Measurements from ENCODE around the gene VTN.
A peak's percentile ranks its signal among the peaks of the same experiment; 100 is the strongest.
"Not testable (repeated sequence)": the region's sequence is repeated elsewhere in the genome, so short reads cannot be mapped to it uniquely, and the experiment has no call there.

The VTN gene

GRCh38 chr17:28343491-28343932 lies 26.6 kb downstream of the VTN start:
- no peak for DNase-seq
- Histone ChIP-seq H3K27me3 (replicated peaks) (no peaks in the 10 kb centered on the region), H3K27ac (no peak overlapping the region), H3K36me3 (replicated peaks) (peaks cover 67% of the 10 kb centered on the region), H3K4me3 (ENCODE audit: low read depth, low read length) (no peak overlapping the region)
- in situ Hi-C loops (cut with HindIII; ENCODE audit: low pct_ligation_motif_present, low sequenced_read_pairs) = no loop called here
- TF ChIP-seq CTCF (IDR thresholded peaks at IDR 0.05; ENCODE audit: low read depth, low read length, missing control alignments) = no peak

GRCh38 chr17:28342313-28342712 lies 27.8 kb downstream of the VTN start:
- H3K36me3 ChIP-seq (replicated peaks) = peaks cover 61% of the 10 kb centered on the region
- no peak overlapping the region for H3K27ac ChIP-seq
- no peak for DNase-seq
- in situ Hi-C loops (cut with HindIII; ENCODE audit: low pct_ligation_motif_present, low sequenced_read_pairs) = no loop called here
- TF ChIP-seq CTCF (IDR thresholded peaks at IDR 0.05; ENCODE audit: low read depth, low read length, missing control alignments) = no peak
- no peak overlapping the region for H3K4me3 ChIP-seq (ENCODE audit: low read depth, low read length)
- H3K27me3 ChIP-seq (replicated peaks) = no peaks in the 10 kb centered on the region

GRCh38 chr17:28341516-28341915 lies 28.6 kb downstream of the VTN start:
- no peak overlapping the region for H3K27ac ChIP-seq
- H3K27me3 ChIP-seq (replicated peaks) = no peaks in the 10 kb centered on the region
- H3K36me3 ChIP-seq (replicated peaks) = peaks cover 59% of the 10 kb centered on the region
- H3K4me3 ChIP-seq (ENCODE audit: low read depth, low read length) = no peak overlapping the region
- no peak for TF ChIP-seq CTCF (IDR thresholded peaks at IDR 0.05; ENCODE audit: low read depth, low read length, missing control alignments)
- no peak for DNase-seq
- in situ Hi-C loops (cut with HindIII; ENCODE audit: low pct_ligation_motif_present, low sequenced_read_pairs) = no loop called here

GRCh38 chr17:28340374-28340773 lies 29.7 kb downstream of the VTN start:
- H3K36me3 ChIP-seq (replicated peaks) = peaks cover 49% of the 10 kb centered on the region
- no peaks in the 10 kb centered on the region for H3K27me3 ChIP-seq (replicated peaks)
- no peak overlapping the region for H3K27ac ChIP-seq
- H3K4me3 ChIP-seq (ENCODE audit: low read depth, low read length) = no peak overlapping the region
- DNase-seq = no peak
- in situ Hi-C loops (cut with HindIII; ENCODE audit: low pct_ligation_motif_present, low sequenced_read_pairs) = no loop called here
- no peak for TF ChIP-seq CTCF (IDR thresholded peaks at IDR 0.05; ENCODE audit: low read depth, low read length, missing control alignments)

- no peak overlapping the region for H3K4me3 ChIP-seq (ENCODE audit: low read depth, low read length)
- peaks cover 44% of the 10 kb centered on the region for H3K36me3 ChIP-seq (replicated peaks)
- DNase-seq = no peak
- TF ChIP-seq CTCF (IDR thresholded peaks at IDR 0.05; ENCODE audit: low read depth, low read length, missing control alignments) = no peak
- in situ Hi-C loops (cut with HindIII; ENCODE audit: low pct_ligation_motif_present, low sequenced_read_pairs) = no loop called here
- H3K27ac ChIP-seq = no peak overlapping the region
- no peaks in the 10 kb centered on the region for H3K27me3 ChIP-seq (replicated peaks)
Measured at GRCh38 chr17:28339431-28339830, 30.7 kb downstream of the VTN start.

GRCh38 chr17:28338769-28339212 lies 31.3 kb downstream of the VTN start:
- Histone ChIP-seq H3K36me3 (replicated peaks) (peaks cover 39% of the 10 kb centered on the region), H3K27ac (peak overlapping the region; percentile 29)
- in situ Hi-C loops (cut with HindIII; ENCODE audit: low pct_ligation_motif_present, low sequenced_read_pairs); H3K27me3 ChIP-seq (replicated peaks); H3K4me3 ChIP-seq (ENCODE audit: low read depth, low read length); DNase-seq: not testable (repeated sequence)

Measured in brain microvascular endothelial cell (primary cell).